ENCODE measurements around the gene ARL6IP4.
A peak's percentile ranks its signal among the peaks of the same experiment; 100 is the strongest.

ARL6IP4 gene

GRCh38 chr12:122996188-122996601, 15.7 kb downstream of the ARL6IP4 start:
- H3K27me3 ChIP-seq (ENCODE audit: control insufficient read depth in 5 of 5, insufficient read depth in 4 of 5, low read length in 5 of 5): no peaks in the 10 kb centered on the region
- H3K9ac ChIP-seq (ENCODE audit: low read length in 5 of 5): no peak overlapping the region
- H3K4me1 ChIP-seq (ENCODE audit: control insufficient read depth in 5 of 5, insufficient read depth in 5 of 5, low read length in 5 of 5): peaks cover 13 to 43% (median 40%) of the 10 kb centered on the region in 5 donors
- peak overlapping the region in 1 of 5 donors; percentile 29 for H3K4me3 ChIP-seq (ENCODE audit: low read depth in 1 of 5, low read length in 5 of 5)
- H3K36me3 ChIP-seq (ENCODE audit: control insufficient read depth in 5 of 5, insufficient read depth in 5 of 5, low read length in 5 of 5): peaks cover 0 to 46% (median 14%) of the 10 kb centered on the region in 5 donors
- no peaks in the 10 kb centered on the region for H3K9me3 ChIP-seq (ENCODE audit: control insufficient read depth in 5 of 5, low read length in 5 of 5)
- H3K27ac ChIP-seq (ENCODE audit: low read depth, low read length): no peak overlapping the region

- Histone ChIP-seq H3K4me1 (ENCODE audit: control insufficient read depth in 5 of 5, insufficient read depth in 5 of 5, low read length in 5 of 5) (peaks cover 13 to 43% (median 40%) of the 10 kb centered on the region in 5 donors), H3K9me3 (ENCODE audit: control insufficient read depth in 5 of 5, low read length in 5 of 5) (no peaks in the 10 kb centered on the region), H3K4me3 (ENCODE audit: low read depth in 1 of 5, low read length in 5 of 5) (peak overlapping the region in 2 of 5 donors; percentile 14 to 17), H3K36me3 (ENCODE audit: control insufficient read depth in 5 of 5, insufficient read depth in 5 of 5, low read length in 5 of 5) (peaks cover 0 to 44% (median 14%) of the 10 kb centered on the region in 5 donors), H3K27ac (ENCODE audit: low read depth, low read length) (no peak overlapping the region), H3K27me3 (ENCODE audit: control insufficient read depth in 5 of 5, insufficient read depth in 4 of 5, low read length in 5 of 5) (no peaks in the 10 kb centered on the region), H3K9ac (ENCODE audit: low read length in 5 of 5) (no peak overlapping the region)
Measured at GRCh38 chr12:122996621-122997342, 16.3 kb downstream of the ARL6IP4 start.

GRCh38 chr12:122997343-122998250, 17.1 kb downstream of the ARL6IP4 start:
- H3K27ac ChIP-seq (ENCODE audit: low read depth, low read length): no peak overlapping the region
- H3K4me3 ChIP-seq (ENCODE audit: low read depth in 1 of 5, low read length in 5 of 5): peak overlapping the region in 2 of 5 donors; percentile 14 to 17
- peaks cover 0 to 39% (median 14%) of the 10 kb centered on the region in 5 donors for H3K36me3 ChIP-seq (ENCODE audit: control insufficient read depth in 5 of 5, insufficient read depth in 5 of 5, low read length in 5 of 5)
- H3K9ac ChIP-seq (ENCODE audit: low read length in 5 of 5): no peak overlapping the region
- H3K4me1 ChIP-seq (ENCODE audit: control insufficient read depth in 5 of 5, insufficient read depth in 5 of 5, low read length in 5 of 5): peaks cover 13 to 43% (median 40%) of the 10 kb centered on the region in 5 donors
- no peaks in the 10 kb centered on the region for H3K27me3 ChIP-seq (ENCODE audit: control insufficient read depth in 5 of 5, insufficient read depth in 4 of 5, low read length in 5 of 5)
- no peaks in the 10 kb centered on the region for H3K9me3 ChIP-seq (ENCODE audit: control insufficient read depth in 5 of 5, low read length in 5 of 5)

- no peak overlapping the region for H3K9ac ChIP-seq (ENCODE audit: low read length in 5 of 5)
- peaks cover 0 to 39% (median 14%) of the 10 kb centered on the region in 5 donors for H3K36me3 ChIP-seq (ENCODE audit: control insufficient read depth in 5 of 5, insufficient read depth in 5 of 5, low read length in 5 of 5)
Measured at GRCh38 chr12:122998316-122998715, 17.8 kb downstream of the ARL6IP4 start.

GRCh38 chr12:122999196-122999946, 18.9 kb downstream of the ARL6IP4 start:
- peaks cover 0 to 46% (median 19%) of the 10 kb centered on the region in 5 donors for H3K36me3 ChIP-seq (ENCODE audit: control insufficient read depth in 5 of 5, insufficient read depth in 5 of 5, low read length in 5 of 5)
- H3K4me1 ChIP-seq (ENCODE audit: control insufficient read depth in 5 of 5, insufficient read depth in 5 of 5, low read length in 5 of 5): peaks cover 13 to 43% (median 40%) of the 10 kb centered on the region in 5 donors
- no peaks in the 10 kb centered on the region for H3K27me3 ChIP-seq (ENCODE audit: control insufficient read depth in 5 of 5, insufficient read depth in 4 of 5, low read length in 5 of 5)
- no peak overlapping the region for H3K27ac ChIP-seq (ENCODE audit: low read depth, low read length)
- H3K9ac ChIP-seq (ENCODE audit: low read length in 5 of 5): no peak overlapping the region
- no peak overlapping the region for H3K4me3 ChIP-seq (ENCODE audit: low read depth in 1 of 5, low read length in 5 of 5)
- no peaks in the 10 kb centered on the region for H3K9me3 ChIP-seq (ENCODE audit: control insufficient read depth in 5 of 5, low read length in 5 of 5)

More at GRCh38 chr12:122998316-122998715, 17.8 kb downstream of the ARL6IP4 start:
- H3K27ac ChIP-seq (ENCODE audit: low read depth, low read length): no peak overlapping the region
- H3K27me3 ChIP-seq (ENCODE audit: control insufficient read depth in 5 of 5, insufficient read depth in 4 of 5, low read length in 5 of 5): no peaks in the 10 kb centered on the region
- H3K4me1 ChIP-seq (ENCODE audit: control insufficient read depth in 5 of 5, insufficient read depth in 5 of 5, low read length in 5 of 5): peaks cover 13 to 43% (median 40%) of the 10 kb centered on the region in 5 donors
- no peak overlapping the region for H3K4me3 ChIP-seq (ENCODE audit: low read depth in 1 of 5, low read length in 5 of 5)
- no peaks in the 10 kb centered on the region for H3K9me3 ChIP-seq (ENCODE audit: control insufficient read depth in 5 of 5, low read length in 5 of 5)

- H3K4me3 ChIP-seq (ENCODE audit: low read depth in 1 of 5, low read length in 5 of 5): no peak overlapping the region
- H3K4me1 ChIP-seq (ENCODE audit: control insufficient read depth in 5 of 5, insufficient read depth in 5 of 5, low read length in 5 of 5): peaks cover 13 to 36% (median 36%) of the 10 kb centered on the region in 5 donors
- H3K9ac ChIP-seq (ENCODE audit: low read length in 5 of 5): no peak overlapping the region
- peaks cover 0 to 48% (median 26%) of the 10 kb centered on the region in 5 donors for H3K36me3 ChIP-seq (ENCODE audit: control insufficient read depth in 5 of 5, insufficient read depth in 5 of 5, low read length in 5 of 5)
- no peaks in the 10 kb centered on the region for H3K9me3 ChIP-seq (ENCODE audit: control insufficient read depth in 5 of 5, low read length in 5 of 5)
- H3K27ac ChIP-seq (ENCODE audit: low read depth, low read length): no peak overlapping the region
- no peaks in the 10 kb centered on the region for H3K27me3 ChIP-seq (ENCODE audit: control insufficient read depth in 5 of 5, insufficient read depth in 4 of 5, low read length in 5 of 5)
Measured at GRCh38 chr12:122999986-123000420, 19.5 kb downstream of the ARL6IP4 start.

GRCh38 chr12:123000578-123000977, 20.1 kb downstream of the ARL6IP4 start:
- H3K4me1 ChIP-seq (ENCODE audit: control insufficient read depth in 5 of 5, insufficient read depth in 5 of 5, low read length in 5 of 5): peaks cover 13 to 31% (median 30%) of the 10 kb centered on the region in 5 donors
- H3K9me3 ChIP-seq (ENCODE audit: control insufficient read depth in 5 of 5, low read length in 5 of 5): no peaks in the 10 kb centered on the region
- H3K27ac ChIP-seq (ENCODE audit: low read depth, low read length): no peak overlapping the region
- no peak overlapping the region for H3K4me3 ChIP-seq (ENCODE audit: low read depth in 1 of 5, low read length in 5 of 5)
- H3K9ac ChIP-seq (ENCODE audit: low read length in 5 of 5): no peak overlapping the region
- peaks cover 0 to 53% (median 30%) of the 10 kb centered on the region in 5 donors for H3K36me3 ChIP-seq (ENCODE audit: control insufficient read depth in 5 of 5, insufficient read depth in 5 of 5, low read length in 5 of 5)
- H3K27me3 ChIP-seq (ENCODE audit: control insufficient read depth in 5 of 5, insufficient read depth in 4 of 5, low read length in 5 of 5): no peaks in the 10 kb centered on the region

GRCh38 chr12:123001464-123001863, 21.0 kb downstream of the ARL6IP4 start:
- Histone ChIP-seq H3K27me3 (ENCODE audit: control insufficient read depth in 5 of 5, insufficient read depth in 4 of 5, low read length in 5 of 5) (no peaks in the 10 kb centered on the region), H3K9me3 (ENCODE audit: control insufficient read depth in 5 of 5, low read length in 5 of 5) (no peaks in the 10 kb centered on the region)

GRCh38 chr12:123003257-123003656, 22.8 kb downstream of the ARL6IP4 start:
- H3K9ac ChIP-seq (ENCODE audit: low read length in 5 of 5): no peak overlapping the region
- peaks cover 0 to 4% (median 3%) of the 10 kb centered on the region in 5 donors for H3K4me1 ChIP-seq (ENCODE audit: control insufficient read depth in 5 of 5, insufficient read depth in 5 of 5, low read length in 5 of 5)
- no peaks in the 10 kb centered on the region for H3K27me3 ChIP-seq (ENCODE audit: control insufficient read depth in 5 of 5, insufficient read depth in 4 of 5, low read length in 5 of 5)
- H3K9me3 ChIP-seq (ENCODE audit: control insufficient read depth in 5 of 5, low read length in 5 of 5): no peaks in the 10 kb centered on the region
- no peak overlapping the region for H3K4me3 ChIP-seq (ENCODE audit: low read depth in 1 of 5, low read length in 5 of 5)
- peaks cover 0 to 52% (median 40%) of the 10 kb centered on the region in 5 donors for H3K36me3 ChIP-seq (ENCODE audit: control insufficient read depth in 5 of 5, insufficient read depth in 5 of 5, low read length in 5 of 5)
- H3K27ac ChIP-seq (ENCODE audit: low read depth, low read length): no peak overlapping the region

More at GRCh38 chr12:123001464-123001863, 21.0 kb downstream of the ARL6IP4 start:
- H3K9ac ChIP-seq (ENCODE audit: low read length in 5 of 5): no peak overlapping the region
- H3K27ac ChIP-seq (ENCODE audit: low read depth, low read length): no peak overlapping the region
- H3K4me1 ChIP-seq (ENCODE audit: control insufficient read depth in 5 of 5, insufficient read depth in 5 of 5, low read length in 5 of 5): peaks cover 11 to 22% (median 21%) of the 10 kb centered on the region in 5 donors
- H3K4me3 ChIP-seq (ENCODE audit: low read depth in 1 of 5, low read length in 5 of 5): no peak overlapping the region
- H3K36me3 ChIP-seq (ENCODE audit: control insufficient read depth in 5 of 5, insufficient read depth in 5 of 5, low read length in 5 of 5): peaks cover 0 to 52% (median 30%) of the 10 kb centered on the region in 5 donors

Measured in subcutaneous abdominal adipose tissue (tissue), 5 donors.